GM12892 (cell line): ENCODE results near the gene DENND1C.

Experiments used
- POLR2A ChIP-seq: IDR thresholded peaks from 2 replicates; pipeline ENCODE4 v1.6.1; 2011; ENCODE audit warnings: low read depth, low read length, control low read depth
- TAF1 ChIP-seq: IDR thresholded peaks from 2 replicates; pipeline ENCODE4 v1.6.1; 2011; ENCODE audit warnings: low read depth, mild to moderate bottlenecking, control low read depth, low read length, borderline replicate concordance

- TF ChIP-seq POLR2A (no peak), TAF1 (no peak)
Observed at GRCh38 chr19:6516659-6517291, 35.2 kb upstream of the DENND1C start.
